IMR-90 (cell line): ENCODE results near the gene TOMM34.

Experiments used
- BHLHE40 ChIP-seq: fragments of 150-350 bp; IDR thresholded peaks from 2 replicates; pipeline ENCODE4 v1.6.1; 2016; ENCODE audit warnings: mild to moderate bottlenecking, low read depth, low read length
- CHD1 ChIP-seq: IDR thresholded peaks from 2 replicates; pipeline ENCODE4 v1.6.1; 2012; ENCODE audit warnings: low read depth, low read length, improper control_type of control experiment
- CTCF ChIP-seq: conservative IDR thresholded peaks from 2 replicates; pipeline ENCODE4 v1.5.1; 2012; ENCODE audit warnings: mild to moderate bottlenecking, low read depth, low read length, improper control_type of control experiment
- ELK1 ChIP-seq: fragments of 150-350 bp; IDR thresholded peaks from 2 replicates; pipeline ENCODE4 v1.6.1; 2016; ENCODE audit warnings: low read depth, mild to moderate bottlenecking, low read length, moderate library complexity, borderline replicate concordance
- FOS ChIP-seq: fragments of 150-350 bp; IDR thresholded peaks from 2 replicates; pipeline ENCODE4 v1.6.1; 2016; ENCODE audit warnings: low read depth, low read length
- MAFK ChIP-seq: IDR thresholded peaks from 2 replicates; pipeline ENCODE4 v1.6.1; 2012; ENCODE audit warnings: low read depth, low read length, improper control_type of control experiment
- POLR2A ChIP-seq: IDR thresholded peaks from 2 replicates; pipeline ENCODE4 v1.6.1; 2012; ENCODE audit warnings: mild to moderate bottlenecking, low read depth, low read length
- RFX5 ChIP-seq: IDR thresholded peaks from 2 replicates; pipeline ENCODE4 v1.8.0; 2012; ENCODE audit warnings: low read depth, mild to moderate bottlenecking, low read length, moderate library complexity
- USF2 ChIP-seq: fragments of 150-350 bp; IDR thresholded peaks from 2 replicates; pipeline ENCODE4 v1.6.1; 2017; ENCODE audit warnings: mild to moderate bottlenecking, antibody characterized with exemption, low read length, low read depth

GRCh38 chr20:44976698-44977097 is 16.5 kb upstream of the TOMM34 start:
- TF ChIP-seq CTCF (no peak), POLR2A (no peak), BHLHE40 (no peak), FOS (no peak), USF2 (no peak), ELK1 (no peak), CHD1 (no peak), RFX5 (no peak), MAFK (no peak)
